Renal cortex interstitium (tissue), 11 donors: ENCODE data around the gene SLC7A9. TPM values are rescaled to one million over a fixed set of nuclear protein-coding genes. Genes with fewer than 3 reads are reported as not detected.
"Not testable (repeated sequence)": the region's sequence is repeated elsewhere in the genome, so short reads cannot be mapped to it uniquely, and the experiment has no call there.

ENCODE experiments used
- DNase-seq, 11 donors: peaks; one replicate each; pipeline ENCODE4 v3.0.0-alpha.2; 2013; ENCODE audit warnings: low read depth in 9 of 11, low spot score in 4 of 11; ENCODE audit errors: extremely low read depth in 1 of 11
- polyA plus RNA-seq, 3 donors: library from polyadenylated mRNA; unstranded; fragments of 120-200 nt; gene quantifications; one replicate each; pipeline ENCODE4 v1.2.1, GENCODE V29; 2013; ENCODE audit not compliant: insufficient read length in 3 of 3

The SLC7A9 gene
- polyA plus RNA-seq, 3 donors, result 16.0 to 18.0 (median 17.0) TPM

- DNase-seq, result no peak
Observed at GRCh38 chr19:32889137-32889934, 19.8 kb upstream of the SLC7A9 start.

DNA sequence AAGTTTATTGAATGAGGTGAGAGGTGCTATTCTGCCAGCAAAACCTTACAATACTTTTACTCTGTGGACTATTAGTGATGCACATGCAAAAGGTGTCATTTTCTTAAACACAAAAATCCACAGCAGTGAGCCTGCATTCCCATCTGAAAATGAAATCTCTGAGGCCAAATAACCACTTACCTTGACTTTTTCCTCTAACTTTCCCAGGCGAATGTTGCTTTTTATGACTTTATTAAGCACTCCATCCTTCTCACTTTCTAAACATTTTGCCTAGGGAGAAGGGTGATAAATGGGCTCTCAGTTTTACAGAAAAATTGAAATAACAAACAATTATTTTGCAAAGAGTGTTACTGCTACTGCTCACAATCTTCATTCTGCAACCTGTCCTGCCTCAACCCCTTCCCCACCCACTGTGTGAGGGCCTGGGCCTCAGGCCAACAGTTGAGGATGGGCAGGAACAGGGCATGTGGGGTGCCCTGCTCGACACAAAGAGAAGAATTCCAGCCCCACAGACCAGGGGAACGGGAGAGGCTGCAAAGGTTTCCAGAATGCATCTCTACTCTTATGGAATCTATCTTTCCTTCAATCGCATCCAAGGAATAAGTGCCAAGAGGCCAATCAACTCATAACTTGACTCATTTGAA is 18.1 kb upstream of the SLC7A9 start:
- no peak for DNase-seq

DNA sequence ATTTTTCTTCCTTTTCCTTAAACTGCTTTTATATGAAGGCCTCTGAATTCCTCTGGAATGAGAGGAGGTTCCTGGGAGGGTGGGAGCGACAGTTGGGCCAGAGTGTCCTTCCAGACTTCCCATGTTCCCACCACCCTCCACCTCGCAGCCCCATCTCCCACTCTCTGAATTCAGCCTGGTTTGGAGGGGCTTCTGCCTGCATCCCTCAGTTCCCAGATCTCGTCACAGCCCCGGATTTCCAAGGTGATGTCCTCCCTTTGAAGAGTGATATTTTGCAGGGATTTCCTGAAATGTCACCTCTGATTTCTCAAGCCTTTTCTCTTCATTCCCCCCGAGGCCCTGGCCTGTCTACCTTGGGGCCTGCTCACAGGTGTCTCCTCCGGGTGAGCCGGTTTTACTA is 16.7 kb upstream of the SLC7A9 start:
- no peak for DNase-seq

DNA sequence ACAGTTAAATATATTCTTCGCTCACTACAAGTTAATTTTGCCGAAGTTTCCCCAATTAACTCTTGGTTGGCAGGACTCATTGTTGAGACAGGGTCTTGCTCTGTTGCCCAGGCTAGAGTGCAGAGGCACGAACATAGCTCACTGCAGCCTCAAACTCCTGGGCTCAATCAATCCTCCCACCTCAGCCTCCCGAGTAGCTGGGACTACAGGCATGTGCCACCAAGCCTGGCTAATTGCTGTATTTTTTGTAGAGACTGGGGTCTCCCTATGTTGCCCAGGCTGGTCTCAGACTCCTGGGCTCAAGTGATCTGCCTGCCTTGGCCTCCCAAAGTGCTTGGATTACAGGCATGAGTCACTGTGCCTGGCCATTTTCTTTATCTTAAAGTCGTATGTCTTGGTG is 15.7 kb upstream of the SLC7A9 start:
- not testable (repeated sequence) for DNase-seq

- no peak for DNase-seq
Observed at GRCh38 chr19:32881766-32882165, 12.2 kb upstream of the SLC7A9 start.

DNA sequence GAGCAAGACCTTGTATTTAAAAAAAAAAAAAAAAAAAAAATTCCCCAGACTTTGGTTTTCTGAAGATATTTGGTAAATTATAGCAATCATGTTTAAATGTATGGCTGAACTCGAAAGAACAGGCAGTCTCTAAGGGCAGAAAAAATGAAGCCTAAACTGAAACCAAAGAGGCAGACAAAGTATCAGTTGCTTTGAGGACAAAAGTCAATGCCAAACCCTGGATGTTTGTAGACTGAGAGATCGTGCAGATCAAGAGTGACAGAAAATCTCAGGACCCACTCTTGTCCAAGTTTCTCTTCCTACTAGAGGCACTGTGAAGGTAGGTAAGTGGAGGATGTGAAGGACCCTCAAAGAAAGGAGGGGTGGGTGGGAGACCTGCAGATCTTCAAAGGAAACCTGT is 11.1 kb upstream of the SLC7A9 start:
- no peak for DNase-seq

GRCh38 chr19:32879741-32880140 is 10.2 kb upstream of the SLC7A9 start:
- DNase-seq, result no peak

- no peak for DNase-seq
Observed at GRCh38 chr19:32878988-32879387, 9.4 kb upstream of the SLC7A9 start.

DNA sequence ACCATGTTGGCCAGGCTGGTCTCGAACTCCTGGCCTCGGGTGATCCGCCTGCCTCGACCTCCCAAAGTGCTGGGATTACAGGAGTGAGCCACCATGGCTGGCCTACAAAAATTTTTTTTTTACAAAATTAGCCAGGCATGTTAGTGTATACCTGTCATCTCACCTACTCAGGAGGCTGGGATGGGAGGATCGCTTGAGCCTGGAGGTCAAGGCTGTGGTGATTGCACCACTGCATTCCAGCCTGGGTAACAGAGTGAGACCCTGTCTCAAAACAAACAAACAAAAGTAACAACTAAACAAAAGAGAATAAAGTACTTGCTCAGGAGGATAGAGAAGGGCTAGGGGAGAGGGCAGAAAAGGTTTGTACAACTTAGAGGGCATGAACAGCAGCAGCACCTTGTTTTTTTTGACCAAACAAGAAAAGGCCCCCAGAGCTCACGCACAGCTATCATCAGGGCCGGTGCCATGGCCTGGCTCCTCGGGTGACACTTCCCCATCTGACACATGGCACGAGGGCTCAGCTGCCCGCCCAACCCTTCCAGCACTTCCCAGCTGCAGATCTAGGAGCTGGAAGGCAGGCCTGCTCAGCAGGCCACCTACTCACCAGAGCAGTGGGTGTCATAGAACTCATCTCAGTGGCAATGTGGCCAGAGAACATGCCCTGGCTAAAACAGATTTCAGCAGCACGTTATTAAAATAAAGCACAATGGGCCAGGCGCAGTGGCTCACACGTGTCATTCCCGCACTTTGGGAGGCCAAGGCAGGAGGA is 8.6 kb upstream of the SLC7A9 start:
- no peak for DNase-seq

DNA sequence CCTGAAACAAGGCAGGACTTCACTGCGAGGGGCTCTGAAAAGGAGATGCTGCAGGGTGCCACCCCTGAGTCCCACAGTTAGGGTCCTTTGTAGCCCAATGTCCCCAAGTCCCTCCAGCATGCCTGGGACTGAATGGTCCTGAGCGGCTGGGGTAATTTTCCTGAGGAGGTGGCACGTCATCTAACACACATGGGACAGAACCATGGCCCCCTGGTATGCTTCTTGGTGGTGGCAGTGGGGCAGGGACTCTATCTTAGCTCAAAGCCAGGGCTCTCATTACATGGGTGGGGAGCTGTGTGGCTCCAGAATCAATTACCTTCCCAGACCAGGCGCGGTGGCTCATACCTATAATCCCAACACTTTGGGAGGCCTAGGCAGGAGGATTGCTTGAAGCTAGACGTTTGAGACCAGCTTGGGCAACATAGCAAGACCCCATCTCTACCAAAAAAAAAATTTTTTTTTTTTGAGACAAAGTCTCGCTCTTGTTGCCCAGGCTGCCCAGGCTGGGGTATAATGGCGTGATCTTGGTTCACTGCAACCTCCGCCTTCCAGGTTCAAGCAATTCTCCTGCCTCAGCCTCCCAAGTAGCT is 7.9 kb upstream of the SLC7A9 start:
- no peak for DNase-seq

GRCh38 chr19:32876919-32877285 is 7.3 kb upstream of the SLC7A9 start:
- no peak for DNase-seq

DNA sequence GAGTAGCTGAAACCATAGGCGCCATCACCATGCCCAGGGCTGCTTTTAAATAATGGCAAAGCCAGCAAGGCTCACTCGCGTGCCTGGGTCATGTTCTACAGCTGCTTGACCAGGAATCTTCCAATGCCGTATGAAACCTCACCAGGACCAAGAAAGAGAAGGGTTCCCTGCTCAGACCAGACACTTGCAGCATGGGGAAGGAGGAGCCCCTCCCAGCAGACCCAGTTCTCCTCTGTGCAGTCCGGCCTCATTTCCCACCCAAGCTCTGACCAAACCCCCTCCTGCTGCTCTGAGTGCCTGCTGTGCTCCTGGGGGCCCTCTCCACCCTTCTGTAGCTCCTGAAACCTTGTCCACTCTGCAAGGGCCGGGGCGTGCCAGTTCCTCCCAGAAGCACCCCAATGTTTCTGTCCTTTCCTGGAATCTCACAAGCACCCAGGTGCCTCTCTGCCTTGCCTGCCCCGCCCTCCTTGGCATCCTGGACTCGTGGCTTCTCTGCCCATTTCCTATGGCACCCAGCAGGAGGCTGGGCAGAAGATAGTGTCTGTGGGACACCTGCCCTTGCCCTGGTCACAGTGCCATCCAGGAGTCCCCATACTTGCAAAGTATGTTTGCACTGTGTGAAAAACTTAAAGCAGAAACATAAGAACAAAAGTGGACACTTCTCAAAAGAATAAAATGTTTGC is 6.8 kb upstream of the SLC7A9 start:
- DNase-seq, result no peak

- no peak for DNase-seq
Observed at GRCh38 chr19:32875428-32875827, 5.9 kb upstream of the SLC7A9 start.

DNA sequence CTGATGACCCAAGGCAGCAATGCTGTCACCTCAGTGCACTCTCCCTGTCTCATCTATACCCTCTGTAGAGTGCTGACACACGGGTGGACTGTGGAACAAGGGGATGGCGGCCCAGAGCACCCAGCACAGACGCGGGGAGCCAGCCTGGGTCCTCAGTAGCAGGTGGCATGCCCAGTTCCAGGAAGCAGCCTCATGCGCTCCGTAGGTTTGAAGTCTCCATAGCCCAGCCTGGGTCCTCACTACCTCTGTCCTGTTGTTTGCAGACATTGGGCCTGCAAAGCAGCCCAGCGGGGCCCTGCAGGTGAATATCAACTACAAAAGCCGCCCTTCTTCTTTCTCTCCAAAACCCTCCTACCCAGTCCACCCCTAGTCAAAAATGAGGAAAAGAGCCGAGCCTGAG is 5.0 kb upstream of the SLC7A9 start:
- no peak for DNase-seq

DNA sequence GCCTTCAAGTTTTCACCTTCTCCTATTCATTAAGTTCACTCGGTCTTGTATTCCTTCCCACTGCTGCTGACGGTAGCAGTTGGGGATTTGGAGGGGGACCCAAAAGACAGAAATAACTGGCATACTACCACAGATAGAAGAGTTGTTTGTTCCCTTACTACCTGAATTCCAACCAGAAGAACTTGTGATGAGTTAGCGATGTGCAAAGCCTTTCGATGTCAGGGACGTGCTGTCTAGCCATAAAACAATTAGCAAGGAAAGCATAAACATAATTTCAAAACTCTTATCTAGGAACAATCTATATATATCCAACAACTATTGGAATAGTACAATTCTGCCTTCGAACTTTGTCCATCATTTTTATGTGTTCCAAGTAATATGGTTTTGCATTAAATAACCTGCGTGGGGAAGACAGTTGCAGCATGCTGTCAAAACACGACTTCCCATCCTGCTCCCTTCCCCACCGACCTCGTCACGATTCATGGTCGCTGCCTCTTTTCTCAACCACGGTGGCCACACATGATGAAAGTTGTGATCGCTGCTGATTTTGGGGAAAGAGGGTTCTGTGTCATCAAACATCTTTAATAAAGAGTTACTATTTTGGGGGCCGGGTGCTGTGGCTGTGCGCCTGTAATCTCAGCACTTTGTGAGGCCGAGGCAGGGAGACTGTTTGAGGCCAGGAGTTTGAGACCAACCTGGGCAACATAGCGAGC is 3.8 kb upstream of the SLC7A9 start:
- DNase-seq, result no peak

- no peak for DNase-seq
Observed at GRCh38 chr19:32872391-32872790, 2.8 kb upstream of the SLC7A9 start.

- no peak for DNase-seq
Observed at GRCh38 chr19:32870981-32871451, 1.4 kb upstream of the SLC7A9 start.

DNA sequence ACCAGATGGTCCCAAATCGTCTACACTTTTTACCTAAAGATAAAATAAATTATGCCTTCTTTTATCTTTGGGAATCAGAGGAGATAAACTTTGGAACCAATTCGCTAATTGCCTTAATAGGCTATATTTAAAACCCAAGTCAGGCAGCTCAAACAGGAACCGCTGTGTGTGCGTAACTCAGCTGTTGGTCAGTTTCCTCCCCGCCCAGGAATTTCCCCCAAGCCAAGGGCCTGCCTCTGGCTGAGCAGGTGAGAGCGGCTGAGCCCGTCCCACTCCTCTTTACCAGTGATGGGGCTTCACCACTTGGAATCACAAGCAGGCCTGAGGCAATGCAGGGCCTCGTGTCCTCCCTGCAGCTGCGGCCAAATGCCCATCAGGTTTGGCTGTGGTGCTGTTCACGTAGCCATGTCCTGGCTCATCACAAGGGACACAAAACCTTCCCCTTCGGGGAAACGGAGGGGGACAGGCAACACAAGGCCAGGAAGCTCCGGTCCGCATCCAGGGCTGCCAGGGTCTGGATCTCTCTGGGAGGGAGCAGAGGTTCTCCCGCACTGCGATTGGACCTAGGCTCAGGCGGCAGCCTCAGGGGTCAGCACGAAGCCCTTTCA is 503 bp upstream of the SLC7A9 start:
- DNase-seq, result no peak
